AG09309 (cell line): ENCODE results near the gene BBS4.

Experiments used
- DNase-seq: peaks from one replicate; pipeline ENCODE4 v3.0.0-alpha.2; 2010; ENCODE audit warnings: low read depth
- H3K4me3 ChIP-seq: 2 replicates; pipeline ENCODE4 v1.5.1; 2011; ENCODE audit warnings: mild to moderate bottlenecking, low read depth, low read length, moderate library complexity; ENCODE audit not compliant: control insufficient read depth
- TF ChIP-seq, protein P1 (sequence below): IDR thresholded peaks from 2 replicates; pipeline ENCODE4 v1.5.1; 2011; ENCODE audit warnings: mild to moderate bottlenecking, low read depth, low read length, inconsistent platforms; ENCODE audit not compliant: insufficient read depth, control insufficient read depth; ENCODE audit errors: missing control alignments

The BBS4 gene

GRCh38 chr15:72766780-72767179 is 80.8 kb downstream of the BBS4 start:
- no peak for DNase-seq
- no peak overlapping the region for H3K4me3 ChIP-seq
- TF ChIP-seq, protein P1, sequence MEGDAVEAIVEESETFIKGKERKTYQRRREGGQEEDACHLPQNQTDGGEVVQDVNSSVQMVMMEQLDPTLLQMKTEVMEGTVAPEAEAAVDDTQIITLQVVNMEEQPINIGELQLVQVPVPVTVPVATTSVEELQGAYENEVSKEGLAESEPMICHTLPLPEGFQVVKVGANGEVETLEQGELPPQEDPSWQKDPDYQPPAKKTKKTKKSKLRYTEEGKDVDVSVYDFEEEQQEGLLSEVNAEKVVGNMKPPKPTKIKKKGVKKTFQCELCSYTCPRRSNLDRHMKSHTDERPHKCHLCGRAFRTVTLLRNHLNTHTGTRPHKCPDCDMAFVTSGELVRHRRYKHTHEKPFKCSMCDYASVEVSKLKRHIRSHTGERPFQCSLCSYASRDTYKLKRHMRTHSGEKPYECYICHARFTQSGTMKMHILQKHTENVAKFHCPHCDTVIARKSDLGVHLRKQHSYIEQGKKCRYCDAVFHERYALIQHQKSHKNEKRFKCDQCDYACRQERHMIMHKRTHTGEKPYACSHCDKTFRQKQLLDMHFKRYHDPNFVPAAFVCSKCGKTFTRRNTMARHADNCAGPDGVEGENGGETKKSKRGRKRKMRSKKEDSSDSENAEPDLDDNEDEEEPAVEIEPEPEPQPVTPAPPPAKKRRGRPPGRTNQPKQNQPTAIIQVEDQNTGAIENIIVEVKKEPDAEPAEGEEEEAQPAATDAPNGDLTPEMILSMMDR = no peak

- TF ChIP-seq, protein P1 = no peak
- DNase-seq = no peak
- H3K4me3 ChIP-seq = no peak overlapping the region
These were observed 84.8 kb downstream of the BBS4 start for GRCh38 chr15:72770673-72771328.

DNA sequence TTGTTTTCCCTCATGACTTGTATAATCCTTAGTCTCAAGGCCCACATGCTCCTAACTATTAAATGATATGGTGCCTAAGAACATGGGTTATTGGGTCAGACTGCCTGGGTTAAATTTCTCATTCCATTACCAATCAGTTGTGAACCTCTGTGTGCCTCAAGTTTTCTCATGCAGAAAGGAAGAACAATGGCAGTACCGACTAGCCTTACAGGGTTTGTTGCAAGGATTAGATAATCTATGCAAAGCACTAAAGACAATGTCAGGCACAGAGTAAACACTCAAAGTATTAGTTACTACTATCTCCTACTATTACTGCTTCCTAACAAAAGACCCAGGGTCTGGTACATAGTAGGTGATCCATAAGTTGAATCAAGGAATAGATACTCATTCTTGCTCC is 85.3 kb downstream of the BBS4 start:
- DNase-seq = no peak
- TF ChIP-seq, protein P1 = no peak
- H3K4me3 ChIP-seq = no peak overlapping the region

DNA sequence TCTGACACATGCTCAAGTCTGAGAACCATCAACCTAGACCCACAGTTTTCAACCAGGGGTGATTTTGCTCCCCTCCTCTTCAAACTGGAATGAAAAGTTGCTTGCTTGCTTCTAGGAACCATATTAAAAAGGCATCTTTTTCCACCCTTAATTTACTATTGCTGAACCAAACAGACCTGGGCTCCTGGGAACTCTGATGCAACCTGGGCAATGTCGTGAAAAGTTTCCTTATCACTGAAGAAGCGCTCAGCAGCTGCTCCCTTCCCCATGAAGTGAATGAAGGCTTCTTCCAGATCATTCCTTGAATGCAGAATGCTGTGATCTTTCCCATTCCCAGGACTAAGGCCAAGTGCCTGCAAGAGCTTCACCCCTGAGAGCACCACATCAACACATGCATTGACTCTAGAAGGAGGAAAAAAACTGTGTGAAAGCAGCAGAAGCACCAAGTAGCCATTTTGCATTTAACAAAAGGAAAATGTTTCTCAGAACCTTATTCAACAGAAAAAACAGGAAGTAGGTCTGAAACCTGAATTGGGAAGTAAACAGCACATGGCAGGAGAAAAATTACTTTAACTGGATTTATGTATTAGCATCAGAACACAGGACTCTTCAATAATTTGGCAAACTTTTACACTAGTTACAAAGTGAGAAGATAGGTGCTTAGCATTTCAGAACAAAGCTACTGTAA is 88.8 kb downstream of the BBS4 start:
- TF ChIP-seq, protein P1 = no peak
- DNase-seq = no peak
- no peak overlapping the region for H3K4me3 ChIP-seq

- TF ChIP-seq, protein P1 = no peak
- H3K4me3 ChIP-seq = no peak overlapping the region
- DNase-seq = no peak
These were observed 92.8 kb downstream of the BBS4 start for GRCh38 chr15:72778796-72779195.

DNA sequence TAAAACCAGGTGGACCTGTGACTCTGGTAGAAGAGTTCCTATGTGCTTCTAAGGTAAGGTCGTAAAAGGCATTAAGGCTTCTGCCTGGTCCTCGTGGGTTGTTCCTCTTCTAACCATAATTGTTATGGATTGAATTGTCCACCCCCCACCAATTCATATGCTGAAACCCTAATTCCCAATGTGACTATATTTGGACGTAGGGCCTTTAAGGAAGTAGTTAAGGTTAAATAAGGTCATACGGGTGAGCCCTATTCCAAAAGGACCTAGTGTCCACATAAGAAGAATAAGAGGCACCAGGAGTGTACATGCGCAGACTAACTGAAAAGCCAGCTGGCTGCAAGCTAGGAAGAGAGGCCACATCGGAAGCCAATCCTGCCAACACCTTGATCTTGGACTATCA is 95.6 kb downstream of the BBS4 start:
- DNase-seq = no peak
- TF ChIP-seq, protein P1 = no peak
- no peak overlapping the region for H3K4me3 ChIP-seq
